Motor neuron (in vitro differentiated cells): ENCODE results near the gene DYNLRB1. TPM values are rescaled to one million over a fixed set of nuclear protein-coding genes. Genes with fewer than 3 reads are reported as not detected.
A peak's percentile ranks its signal among the peaks of the same experiment; 100 is the strongest.

Experiments used
- ATAC-seq, 8 experiments: fragments of 200-7000 bp; cut with Tn5 transposase; replicated peaks in 6 of 8; 2 replicates each; pipeline ENCODE4 v1.8.0; 2021; ENCODE audit warnings: mild to moderate bottlenecking in 8 of 8, moderate library complexity in 8 of 8
- H3K27ac ChIP-seq, 2 donors: fragments of 250-450 bp; sonication (Bioruptor Pico); 2 replicates each; pipeline ENCODE4 v1.9.0; 2021; ENCODE audit warnings: antibody characterized with exemption in 2 of 2, mild to moderate bottlenecking in 2 of 2, moderate library complexity in 1 of 2
- H3K4me1 ChIP-seq, 2 donors: fragments of 250-450 bp; sonication (Bioruptor Pico); replicated peaks in 1 of 2; 2 replicates each; pipeline ENCODE4 v1.6.1; 2021; ENCODE audit warnings: antibody characterized with exemption in 2 of 2, mild to moderate bottlenecking in 2 of 2, moderate library complexity in 1 of 2
- H3K4me3 ChIP-seq, 5 donors: fragments of 250-450 bp; sonication (Bioruptor Pico); 2 replicates each; pipeline ENCODE4 v1.9.0; 2021; ENCODE audit warnings: antibody characterized with exemption in 5 of 5, mild to moderate bottlenecking in 5 of 5, moderate library complexity in 4 of 5
- WGBS, 10 experiments: fragments of 450-650 bp; shearing (Covaris generic); methylation state at CpG; one replicate each; pipeline ENCODE4 v1.0.0; 2022; 5-methylcytosine and 5-hydroxymethylcytosine counted together
- in situ Hi-C, 9 experiments: fragments of 400-800 bp; cut with MboI; loops; one replicate each; pipeline ENCODE4 v1.15.0; 2021; ENCODE audit warnings: low sequenced_read_pairs in 9 of 9, low pct_unique_long_range_greater_than_20kb in 2 of 9; ENCODE audit not compliant: unreplicated experiment in 9 of 9
- total RNA-seq, 8 experiments: library from RNA; unstranded; fragments of 300-600 nt; gene quantifications; 2 replicates each; pipeline versions ENCODE4 v1.2.3 to v1.2.4, GENCODE V29; 2022

Gene DYNLRB1
- total RNA-seq, 8 experiments from 2014 or later, result 118 to 317 (median 185) TPM

DNA sequence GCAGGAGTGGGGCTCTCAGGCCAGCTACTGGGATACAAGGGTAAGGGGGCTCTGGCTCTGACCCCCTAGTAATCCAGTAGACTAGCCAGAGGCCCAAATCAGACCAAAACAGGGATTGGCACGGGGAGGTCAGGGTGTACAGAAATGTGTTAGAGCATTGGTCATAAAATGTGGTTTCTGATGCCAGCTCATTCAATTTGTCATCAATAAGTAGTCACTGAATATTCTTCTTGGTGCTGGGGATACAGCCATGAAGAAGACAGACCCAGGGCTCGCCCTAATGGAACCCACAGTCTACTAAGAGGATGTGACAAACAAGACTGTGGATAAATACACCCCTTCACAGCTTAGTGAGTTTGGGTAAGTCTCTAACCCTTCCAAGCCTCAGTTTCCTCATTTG is 53.4 kb downstream of the DYNLRB1 start:
- Histone ChIP-seq H3K4me1 (no peaks in the 10 kb centered on the region), H3K4me3 (no peak overlapping the region), H3K27ac (no peak overlapping the region)
- in situ Hi-C loops, result no loop called here
- WGBS, 10 experiments, result 70 to 100% (median 100%) methylated on average over 1 to 2 of the region's 2 CpGs; no CpG with 5 or more reads in 7 of the 10 experiments
- ATAC-seq, result no peak

DNA sequence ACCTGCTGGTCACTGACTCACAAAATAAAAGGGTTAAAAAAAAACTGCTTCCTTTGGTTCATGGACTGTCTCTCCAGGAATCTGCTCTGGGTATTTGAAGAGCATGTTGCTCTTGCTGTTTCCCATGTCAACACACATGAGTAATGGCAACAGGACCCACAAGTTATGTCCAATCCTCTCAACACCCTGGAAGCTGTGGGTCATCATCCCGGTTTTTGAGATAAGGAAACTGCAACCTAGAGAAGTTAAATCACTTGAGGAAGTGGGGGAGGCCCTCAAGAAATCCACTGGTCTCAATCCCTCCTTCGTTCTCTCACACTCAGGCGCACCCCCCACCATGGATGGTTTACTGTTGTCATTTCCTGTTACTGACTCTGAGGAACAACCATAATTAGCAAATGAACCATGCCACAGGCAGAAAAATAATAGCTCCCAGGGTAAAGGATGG is 54.7 kb downstream of the DYNLRB1 start:
- ATAC-seq, result no peak
- no peaks in the 10 kb centered on the region for H3K4me1 ChIP-seq
- no peak overlapping the region for H3K27ac ChIP-seq
- 0 to 95% (median 80%) methylated on average over 1 to 3 of the region's 3 CpGs; no CpG with 5 or more reads in 2 of the 10 experiments for WGBS, 10 experiments
- in situ Hi-C loops, result no loop called here
- H3K4me3 ChIP-seq, result no peak overlapping the region

DNA sequence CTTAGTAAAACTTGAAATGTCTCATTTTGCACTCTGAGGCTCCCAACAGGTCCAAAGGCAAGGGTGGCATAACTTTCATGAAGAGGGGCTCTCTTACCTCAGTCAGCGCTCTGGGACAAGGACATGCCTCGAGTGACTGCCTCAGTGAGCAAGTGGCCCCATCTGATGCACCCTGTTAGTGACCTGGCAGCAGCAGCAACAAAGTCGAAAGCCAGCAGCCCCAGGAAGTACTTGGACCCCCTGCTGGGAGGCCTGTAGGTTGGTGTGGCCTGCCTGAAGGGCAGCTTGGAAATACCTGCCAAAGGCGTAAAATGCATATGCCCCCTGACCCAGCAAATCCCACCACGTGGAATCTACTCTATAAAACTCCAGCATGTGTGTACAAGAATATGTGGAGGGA is 55.5 kb downstream of the DYNLRB1 start:
- Histone ChIP-seq H3K27ac (no peak overlapping the region), H3K4me3 (no peak overlapping the region), H3K4me1 (no peaks in the 10 kb centered on the region)
- WGBS, 10 experiments, result 69 to 100% (median 85%) methylated on average over 1 to 3 of the region's 5 CpGs; no CpG with 5 or more reads in 3 of the 10 experiments
- no peak for ATAC-seq
- in situ Hi-C loops, result no loop called here

GRCh38 chr20:34573541-34574300 is 57.5 kb downstream of the DYNLRB1 start:
- Histone ChIP-seq H3K4me3 (no peak overlapping the region), H3K27ac (no peak overlapping the region), H3K4me1 (no peaks in the 10 kb centered on the region)
- WGBS, 10 experiments, result 80 to 100% (median 94%) methylated on average over 1 to 6 of the region's 7 CpGs; no CpG with 5 or more reads in 5 of the 10 experiments
- in situ Hi-C loops, result no loop called here
- no peak for ATAC-seq

DNA sequence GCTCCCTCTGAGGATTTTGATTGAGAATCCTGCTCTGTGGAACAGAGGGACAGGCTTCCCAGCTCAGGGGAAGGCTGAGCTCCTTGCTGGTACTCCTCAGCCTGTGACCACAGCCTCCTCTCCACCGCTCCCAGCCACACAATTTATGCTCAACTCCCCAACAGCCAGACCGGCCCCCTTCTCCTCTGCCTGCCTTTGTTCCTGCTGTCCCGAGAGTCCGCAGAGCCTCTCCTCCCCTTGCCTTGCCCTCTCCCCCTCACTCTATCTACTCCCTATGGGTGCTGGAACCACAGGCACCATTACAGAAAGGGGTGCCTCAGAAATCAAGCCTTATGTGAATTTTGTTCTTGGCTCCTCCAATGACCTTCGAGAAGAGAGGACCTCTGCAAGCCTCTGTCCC is 58.2 kb downstream of the DYNLRB1 start:
- no peak overlapping the region for H3K27ac ChIP-seq
- H3K4me1 ChIP-seq, result no peaks in the 10 kb centered on the region
- in situ Hi-C loops, result no loop called here
- no peak for ATAC-seq
- no peak overlapping the region for H3K4me3 ChIP-seq
- 83 to 100% (median 100%) methylated on average over 1 to 4 of the region's 5 CpGs; no CpG with 5 or more reads in 3 of the 10 experiments for WGBS, 10 experiments

DNA sequence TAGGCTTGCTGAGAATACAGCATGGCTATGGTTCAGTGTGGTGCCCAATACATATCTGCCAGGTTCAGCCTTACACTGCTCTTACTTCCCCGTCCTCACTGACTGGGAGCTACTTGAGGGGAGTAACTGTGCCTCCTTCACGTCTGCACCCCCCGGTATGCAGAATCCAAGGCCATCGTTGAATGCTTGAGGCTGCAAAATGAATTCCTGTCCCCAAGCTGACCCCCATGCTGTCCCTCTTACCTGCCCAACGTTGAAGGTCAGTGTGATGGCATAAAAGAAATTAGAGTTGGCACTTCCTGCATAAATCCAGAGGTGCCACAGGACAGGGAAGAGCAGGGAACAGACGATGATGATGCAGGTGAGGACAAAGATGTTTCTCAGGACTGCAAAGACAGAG is 58.6 kb downstream of the DYNLRB1 start:
- in situ Hi-C loops, result no loop called here
- H3K4me3 ChIP-seq, result no peak overlapping the region
- 71 to 100% (median 100%) methylated on average over 1 to 4 of the region's 6 CpGs; no CpG with 5 or more reads in 5 of the 10 experiments for WGBS, 10 experiments
- no peak overlapping the region for H3K27ac ChIP-seq
- ATAC-seq, result no peak
- H3K4me1 ChIP-seq, result no peaks in the 10 kb centered on the region

- no peak overlapping the region for H3K27ac ChIP-seq
- 80 to 100% (median 93%) methylated on average over 1 to 3 of the region's 5 CpGs; no CpG with 5 or more reads in 5 of the 10 experiments for WGBS, 10 experiments
Observed at GRCh38 chr20:34575271-34575670, 59.0 kb downstream of the DYNLRB1 start.

DNA sequence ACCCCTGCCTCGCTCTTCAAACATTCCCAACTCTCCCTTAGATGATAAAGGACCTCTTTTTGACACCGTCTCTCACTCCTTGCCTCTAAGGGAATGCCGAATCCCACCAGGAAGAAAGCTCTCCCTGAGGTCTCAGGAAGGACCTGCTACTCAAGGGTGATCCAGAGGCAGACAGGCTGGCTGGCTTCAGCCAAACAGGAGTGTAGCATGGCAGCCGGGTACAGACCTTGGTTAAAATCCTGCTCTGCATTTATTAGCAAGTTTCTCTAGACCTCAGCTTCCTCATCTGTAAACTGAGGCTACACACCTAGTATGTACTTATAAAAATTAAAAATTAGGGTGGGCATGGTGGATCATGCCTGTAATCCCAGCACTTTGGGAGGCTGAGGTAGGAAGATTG is 59.5 kb downstream of the DYNLRB1 start:
- Histone ChIP-seq H3K27ac (no peak overlapping the region), H3K4me3 (no peak overlapping the region), H3K4me1 (no peaks in the 10 kb centered on the region)
- 80 to 100% (median 100%) methylated on average over 1 to 3 of the region's 4 CpGs; no CpG with 5 or more reads in 5 of the 10 experiments for WGBS, 10 experiments
- ATAC-seq, result no peak
- in situ Hi-C loops, result no loop called here

More at GRCh38 chr20:34575271-34575670, 59.0 kb downstream of the DYNLRB1 start:
- no peak overlapping the region for H3K4me3 ChIP-seq
- in situ Hi-C loops, result no loop called here
- ATAC-seq, result no peak
- no peaks in the 10 kb centered on the region for H3K4me1 ChIP-seq

- H3K4me1 ChIP-seq, result peaks cover 0 to 6% of the 10 kb centered on the region in 2 donors
- H3K4me3 ChIP-seq, result no peak overlapping the region
- WGBS, 10 experiments, result 77 to 100% (median 91%) methylated on average over 3 to 4 of the region's 4 CpGs; no CpG with 5 or more reads in 6 of the 10 experiments
- in situ Hi-C loops, result no loop called here
- no peak for ATAC-seq
- H3K27ac ChIP-seq, result no peak overlapping the region
Observed at GRCh38 chr20:34577061-34577460, 60.8 kb downstream of the DYNLRB1 start.

DNA sequence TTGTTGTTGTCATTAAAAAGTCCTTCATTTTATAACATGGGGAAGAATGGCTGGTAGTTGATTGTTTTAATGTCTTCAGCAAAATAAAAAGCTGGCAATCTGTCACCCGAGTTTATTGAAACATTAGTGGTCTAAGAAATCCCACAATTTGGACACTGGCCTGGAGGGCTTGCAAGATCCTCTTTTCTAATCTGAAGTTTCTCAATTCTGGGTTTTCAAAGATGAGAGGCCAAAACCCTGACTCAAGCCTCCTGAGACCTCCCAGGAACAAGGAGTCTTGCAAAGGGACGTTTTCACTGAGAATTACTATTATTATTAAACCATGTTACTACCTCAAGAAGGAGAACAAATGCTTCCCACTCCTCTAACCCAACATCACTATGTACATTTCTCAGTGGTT is 61.8 kb downstream of the DYNLRB1 start:
- WGBS, 10 experiments, result 29 to 100% (median 80%) methylated on average over 1 to 2 of the region's 2 CpGs; no CpG with 5 or more reads in 2 of the 10 experiments
- in situ Hi-C loops, result no loop called here
- ATAC-seq, result no peak
- peaks cover 0 to 6% of the 10 kb centered on the region in 2 donors for H3K4me1 ChIP-seq
- H3K4me3 ChIP-seq, result no peak overlapping the region
- H3K27ac ChIP-seq, result no peak overlapping the region

DNA sequence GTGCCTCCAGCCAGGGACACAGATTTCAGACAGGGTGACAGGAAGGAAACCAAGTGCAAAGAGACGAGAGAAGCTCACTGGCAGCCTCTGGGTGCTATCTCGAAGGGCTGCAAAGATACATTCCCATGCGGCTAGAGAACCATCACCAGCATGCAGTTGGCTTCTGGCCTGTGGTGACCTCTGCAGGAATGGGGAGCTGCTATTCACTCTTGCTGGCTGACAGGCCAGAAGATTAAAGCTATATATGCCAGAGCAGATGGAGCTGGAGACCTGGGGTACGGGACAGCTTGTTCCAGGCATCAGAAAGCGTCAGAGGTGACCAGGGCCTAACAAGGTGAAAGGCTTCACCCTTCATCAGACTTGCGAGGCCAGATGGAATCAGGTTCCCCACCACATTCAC is 62.3 kb downstream of the DYNLRB1 start:
- H3K4me1 ChIP-seq, result peaks cover 0 to 6% of the 10 kb centered on the region in 2 donors
- in situ Hi-C loops, result no loop called here
- no peak for ATAC-seq
- no peak overlapping the region for H3K4me3 ChIP-seq
- no peak overlapping the region for H3K27ac ChIP-seq
- 53 to 100% (median 99%) methylated on average over 1 to 6 of the region's 6 CpGs; no CpG with 5 or more reads in 2 of the 10 experiments for WGBS, 10 experiments

- H3K27ac ChIP-seq, result no peak overlapping the region
- 8 to 100% (median 78%) methylated on average over 1 to 8 of the region's 11 CpGs; no CpG with 5 or more reads in 1 of the 10 experiments for WGBS, 10 experiments
- ATAC-seq, result peak; percentile 67 to 92 (median 85)
- no peak overlapping the region for H3K4me3 ChIP-seq
- peaks cover 0 to 6% of the 10 kb centered on the region in 2 donors for H3K4me1 ChIP-seq
- in situ Hi-C loops, result no loop called here
Observed at GRCh38 chr20:34579191-34579978, 63.2 kb downstream of the DYNLRB1 start.
